ENCODE measurements around the gene ELF3.
"Not testable (repeated sequence)": the region's sequence is repeated elsewhere in the genome, so short reads cannot be mapped to it uniquely, and the experiment has no call there.

The ELF3 gene

GRCh38 chr1:202010180-202011015 is at the start of gene ELF3:
Gene ELF3, plus strand, starts transcription at chr1:202010587. Its CDS starts 550 bp downstream, at chr1:202011137.
- DNase-seq = no peak

- DNase-seq = not testable (repeated sequence)
Observed at GRCh38 chr1:201962382-201962781, 48.0 kb upstream of the ELF3 start.

DNA sequence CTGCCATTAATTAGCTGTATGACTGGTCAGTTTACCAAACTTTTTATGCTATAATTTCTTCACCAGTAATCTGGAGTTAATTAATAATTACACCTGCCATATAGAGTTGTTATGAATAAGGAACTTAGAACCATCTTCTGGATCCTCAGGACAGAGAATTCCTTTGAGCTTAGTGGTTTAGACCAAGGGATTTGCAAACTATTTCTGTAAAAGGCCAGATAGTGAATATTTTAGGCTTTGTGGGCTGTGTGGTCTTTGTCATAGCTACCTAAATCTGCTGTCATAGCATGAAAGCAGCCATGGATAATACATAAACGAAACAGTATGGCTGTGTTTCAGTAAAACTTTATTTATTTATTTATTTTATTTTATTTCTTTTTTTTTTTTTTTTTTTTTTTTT is 46.1 kb upstream of the ELF3 start:
- DNase-seq = no peak

DNA sequence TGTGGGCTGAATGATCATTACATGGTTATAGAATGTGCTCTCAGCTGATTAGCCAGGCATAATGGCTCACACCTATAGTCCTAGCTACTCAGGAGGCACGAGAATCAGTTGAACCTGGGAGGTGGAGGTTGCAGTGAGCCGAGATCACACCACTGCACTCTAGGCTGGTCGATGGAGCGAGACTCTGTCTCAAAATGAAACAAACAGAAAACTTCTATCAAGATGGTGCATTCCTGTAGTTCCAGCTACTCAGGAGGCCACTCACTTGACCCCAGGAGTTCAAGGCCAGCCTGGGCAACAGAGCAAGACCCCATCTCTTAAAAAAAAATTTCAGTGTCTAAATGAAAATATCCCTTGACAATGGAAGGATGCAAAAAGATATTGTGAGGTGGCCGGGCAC is 44.2 kb upstream of the ELF3 start:
- no peak for DNase-seq

GRCh38 chr1:201968202-201968925 is 42.0 kb upstream of the ELF3 start:
- DNase-seq = no peak

DNA sequence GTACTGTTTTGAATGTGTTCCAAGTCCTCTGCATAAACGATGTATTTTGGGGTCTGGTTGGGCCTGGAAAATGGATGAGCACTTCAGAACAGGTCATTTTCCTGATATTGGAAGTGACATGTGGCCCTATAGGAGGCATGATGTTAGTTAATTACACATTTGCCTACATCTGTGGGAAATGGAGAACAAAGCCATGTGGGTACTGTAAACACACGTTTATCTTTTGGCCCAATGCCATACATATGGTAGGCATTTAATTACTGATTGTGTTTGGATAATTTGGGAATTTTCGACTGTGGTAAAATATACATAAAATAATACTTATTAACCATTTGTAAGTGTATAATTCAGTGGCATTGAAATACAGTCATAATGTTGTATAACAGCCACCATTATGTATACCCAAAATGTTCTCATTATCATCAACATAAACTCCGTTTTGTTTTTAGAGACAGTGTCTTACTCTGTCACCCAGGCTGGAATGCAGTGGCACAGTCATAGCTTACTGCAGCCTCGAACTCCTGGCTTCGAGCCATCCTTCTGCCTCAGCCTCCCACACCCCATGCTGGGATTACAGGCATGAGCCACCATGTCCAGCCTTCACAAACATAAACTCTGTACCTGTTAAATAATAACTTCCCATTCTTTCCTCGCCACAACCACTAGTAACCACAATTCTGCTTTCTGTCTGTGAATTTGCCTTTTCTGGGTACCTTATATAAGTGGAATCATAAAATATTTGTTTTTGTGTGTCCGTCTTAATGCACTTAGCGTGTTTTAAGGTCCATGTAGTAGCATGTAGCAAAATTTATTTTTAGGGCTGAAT is 39.8 kb upstream of the ELF3 start:
- DNase-seq = no peak

DNA sequence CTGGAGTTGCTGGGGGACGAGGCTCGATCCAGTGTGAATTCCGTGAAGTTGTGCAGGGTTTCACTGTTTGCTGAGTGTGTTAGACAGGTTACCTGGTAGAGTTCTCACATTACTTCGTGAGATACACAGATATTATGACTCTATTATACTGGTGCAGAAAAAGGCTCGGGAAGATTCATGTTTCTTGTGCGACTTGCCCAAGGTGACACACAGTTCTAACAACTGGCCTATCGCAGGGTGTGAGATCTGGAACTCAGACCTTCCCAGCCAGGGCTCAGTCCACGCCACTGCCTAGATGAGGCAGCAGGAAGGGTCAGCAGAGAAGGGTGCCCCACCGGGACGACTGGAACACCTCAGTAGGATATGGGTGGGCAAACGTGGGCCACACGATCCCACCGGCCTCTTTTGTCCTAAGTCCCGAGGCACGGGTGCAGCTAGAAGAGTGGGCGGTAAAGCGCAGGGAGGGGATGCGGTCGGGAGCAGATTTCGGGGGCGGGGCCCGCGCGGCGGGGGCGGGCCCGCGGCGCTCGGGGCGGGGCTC is 28.2 kb upstream of the ELF3 start:
- DNase-seq = peak; percentile 83

DNA sequence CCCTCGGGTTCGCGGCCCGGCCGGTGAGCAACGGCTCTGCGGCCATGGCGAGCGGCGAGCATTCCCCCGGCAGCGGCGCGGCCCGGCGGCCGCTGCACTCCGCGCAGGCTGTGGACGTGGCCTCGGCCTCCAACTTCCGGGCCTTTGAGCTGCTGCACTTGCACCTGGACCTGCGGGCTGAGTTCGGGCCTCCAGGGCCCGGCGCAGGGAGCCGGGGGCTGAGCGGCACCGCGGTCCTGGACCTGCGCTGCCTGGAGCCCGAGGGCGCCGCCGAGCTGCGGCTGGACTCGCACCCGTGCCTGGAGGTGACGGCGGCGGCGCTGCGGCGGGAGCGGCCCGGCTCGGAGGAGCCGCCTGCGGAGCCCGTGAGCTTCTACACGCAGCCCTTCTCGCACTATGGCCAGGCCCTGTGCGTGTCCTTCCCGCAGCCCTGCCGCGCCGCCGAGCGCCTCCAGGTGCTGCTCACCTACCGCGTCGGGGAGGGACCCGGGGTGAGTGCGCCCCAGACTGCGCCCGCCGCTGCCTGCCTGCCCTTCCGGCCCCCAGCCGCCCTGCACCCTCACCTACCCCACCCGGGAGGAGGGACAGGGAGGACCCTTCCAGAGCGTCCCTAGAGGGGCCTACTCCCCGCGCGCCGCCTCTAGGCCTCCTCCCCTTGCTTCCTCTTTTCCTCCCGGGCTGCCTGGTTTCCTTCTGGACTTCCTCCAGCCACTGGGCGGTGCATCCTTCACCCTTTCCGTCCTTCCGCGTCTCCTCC is 27.6 kb upstream of the ELF3 start, which contains the start of gene RNPEP:
Gene RNPEP (plus strand): TSS at position 26 of the 757 bp plus-strand sequence. CDS start 19 bp downstream, at position 45.
- DNase-seq = peak; percentile 91

DNA sequence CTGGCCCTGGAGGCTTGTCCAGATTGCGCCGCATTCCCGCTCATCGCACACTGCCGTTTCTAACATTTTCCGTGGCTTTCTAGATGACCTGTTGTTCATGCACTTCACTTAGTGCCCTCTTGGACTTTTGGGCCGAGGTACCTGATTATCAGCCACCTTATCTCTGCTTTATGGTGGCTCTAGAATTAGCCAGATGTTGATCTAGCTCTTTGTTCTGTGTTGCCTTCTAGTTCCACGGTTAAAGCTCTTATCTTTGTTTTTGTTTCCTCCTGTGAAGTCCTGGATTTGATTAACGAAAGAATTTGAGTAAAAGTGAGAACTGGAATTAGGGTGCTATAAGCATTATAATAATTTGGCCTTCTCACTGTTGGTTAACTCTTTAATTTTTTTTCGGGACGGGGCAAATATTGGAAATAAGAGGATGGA is 27.0 kb upstream of the ELF3 start:
- DNase-seq = no peak

- no peak for DNase-seq
Observed at GRCh38 chr1:201984446-201984845, 25.9 kb upstream of the ELF3 start.

DNA sequence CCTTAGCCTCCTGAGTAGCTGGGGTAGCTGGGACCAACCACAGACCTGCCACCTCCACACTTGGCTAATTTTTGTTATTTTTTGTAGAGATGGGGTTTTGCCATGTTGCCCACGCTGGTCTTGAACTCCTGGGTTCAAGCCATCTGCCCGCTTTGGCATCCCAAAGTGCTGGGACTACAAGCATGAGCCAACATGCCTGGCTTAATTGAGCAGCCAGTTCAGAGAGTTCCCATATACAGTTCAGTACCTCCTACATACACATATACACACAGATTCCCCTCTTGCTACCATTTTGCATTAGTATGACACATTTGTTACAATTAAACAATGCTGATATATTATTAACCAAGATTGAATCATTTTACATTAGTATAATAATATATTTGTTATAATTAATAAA is 25.0 kb upstream of the ELF3 start:
- DNase-seq = no peak

DNA sequence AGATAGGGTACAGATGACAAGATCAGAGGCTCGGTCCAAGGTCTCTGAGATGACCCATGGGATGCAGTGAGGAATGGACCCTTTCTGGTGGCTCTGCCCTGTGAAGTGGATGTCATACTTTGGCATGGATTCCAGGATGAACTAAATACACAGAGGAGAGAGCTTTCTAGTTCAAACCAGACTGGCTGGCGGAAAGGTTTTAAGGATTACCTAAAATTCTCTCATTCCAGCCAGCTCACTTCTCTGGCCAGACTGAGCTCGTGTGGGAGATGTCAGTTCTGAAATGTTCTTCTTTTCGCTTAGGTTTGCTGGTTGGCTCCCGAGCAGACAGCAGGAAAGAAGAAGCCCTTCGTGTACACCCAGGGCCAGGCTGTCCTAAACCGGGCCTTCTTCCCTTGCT is 21.8 kb upstream of the ELF3 start:
- DNase-seq = no peak

GRCh38 chr1:201989354-201990128 is 20.8 kb upstream of the ELF3 start:
- DNase-seq = no peak

DNA sequence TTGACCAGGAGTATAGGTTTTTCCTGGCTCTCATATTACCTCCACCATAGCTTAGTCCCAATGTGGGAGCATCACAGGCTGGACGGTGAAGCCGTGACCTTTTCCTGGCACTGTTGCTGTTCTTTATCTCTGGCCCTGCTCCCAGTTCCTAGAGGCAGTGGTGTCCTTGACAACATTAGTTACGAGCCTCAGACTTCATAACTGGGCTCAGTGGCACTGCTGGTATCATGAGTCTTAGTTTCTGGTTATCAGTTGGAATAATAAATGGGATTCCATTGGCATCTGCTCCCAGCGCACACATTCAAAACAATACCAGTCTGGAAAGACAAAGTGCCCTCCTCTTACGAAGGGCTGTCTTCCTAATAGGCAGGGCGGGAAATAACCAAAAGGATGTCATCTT is 20.0 kb upstream of the ELF3 start:
- DNase-seq = no peak

DNA sequence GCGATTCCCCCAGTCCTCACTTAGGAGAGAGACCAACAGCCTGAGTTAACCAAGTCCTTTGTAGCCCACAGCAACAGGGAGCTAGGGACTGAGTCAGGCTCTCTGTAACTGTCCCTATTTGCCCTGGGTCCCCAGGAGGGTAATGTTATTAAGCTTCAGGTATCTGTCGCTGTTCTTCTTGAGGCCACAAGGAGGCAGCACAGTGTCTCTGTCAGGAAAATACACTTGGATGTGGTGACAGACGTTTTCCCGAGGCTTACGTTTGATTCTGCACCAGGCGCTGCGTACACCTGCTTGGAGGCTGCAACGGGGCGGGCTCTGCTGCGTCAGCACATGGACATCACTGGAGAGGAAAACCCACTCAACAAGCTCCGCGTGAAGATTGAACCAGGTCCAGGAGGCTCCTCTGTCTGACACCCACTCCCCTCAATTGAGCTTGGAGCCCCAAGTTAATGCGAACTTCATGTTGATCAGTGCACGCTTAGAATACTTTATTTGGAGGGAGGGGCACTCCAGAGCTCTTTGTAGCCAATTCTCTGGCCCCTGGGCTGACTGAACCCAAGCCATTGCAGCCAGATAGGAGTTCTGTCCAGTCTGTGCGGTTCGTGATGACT is 10.7 kb upstream of the ELF3 start:
- DNase-seq = peak; percentile 55

DNA sequence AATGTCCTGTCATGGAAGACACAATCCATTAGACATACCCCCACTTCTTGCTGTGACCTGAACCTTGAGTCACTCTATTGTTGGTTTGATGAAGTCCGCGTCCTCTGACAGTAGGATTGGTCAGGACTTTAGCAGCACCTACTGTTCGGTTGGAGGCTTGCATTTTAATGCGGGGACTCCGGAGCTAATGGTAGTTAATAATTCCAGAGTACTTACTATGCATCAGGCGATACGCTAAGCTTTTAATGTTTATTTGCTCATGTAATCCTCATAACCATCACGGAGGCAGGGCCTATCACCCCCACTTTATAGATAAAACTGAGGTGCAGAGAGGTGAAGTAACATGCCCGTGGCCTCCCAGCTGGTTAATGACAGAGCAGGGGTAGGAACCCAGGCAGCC is 7.9 kb upstream of the ELF3 start:
- DNase-seq = no peak

- no peak for DNase-seq
Observed at GRCh38 chr1:202004711-202005110, 5.7 kb upstream of the ELF3 start.

GRCh38 chr1:202005958-202006357 is 4.4 kb upstream of the ELF3 start:
- DNase-seq = no peak

- DNase-seq = no peak
Observed at GRCh38 chr1:202007304-202007703, 3.1 kb upstream of the ELF3 start.

DNA sequence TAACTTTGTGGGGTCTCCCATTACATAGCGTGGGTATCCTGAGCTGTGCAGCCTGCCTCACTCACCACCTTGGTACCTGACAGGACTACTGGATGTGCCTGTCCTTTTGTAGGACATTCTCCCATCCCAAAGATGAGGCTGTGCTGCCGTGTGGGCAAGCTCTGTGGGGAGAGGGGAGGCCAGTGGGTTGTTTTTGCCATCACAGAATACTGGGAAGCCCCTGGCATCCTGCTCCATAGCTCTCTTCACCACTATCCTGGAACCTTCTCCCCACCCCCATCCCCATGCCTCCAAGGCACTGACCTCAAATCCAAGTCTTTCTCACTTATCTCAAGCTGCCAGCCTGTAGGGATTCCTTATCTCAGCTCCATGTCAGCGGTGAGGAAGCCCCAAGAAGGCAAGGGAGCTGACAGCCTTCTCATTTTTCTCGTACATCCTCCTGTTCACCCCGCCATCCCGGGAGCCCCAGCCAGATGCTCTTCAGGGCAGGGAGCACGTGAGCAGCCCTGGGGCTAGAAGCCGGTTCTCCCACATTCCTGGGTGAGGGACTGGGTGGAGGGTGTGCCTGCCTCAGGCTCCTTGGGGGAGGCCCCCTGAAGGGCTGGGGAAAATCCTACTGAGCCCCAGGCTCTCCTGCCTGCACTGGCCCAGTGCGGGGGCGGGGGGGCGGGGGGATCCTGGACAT is 2.4 kb upstream of the ELF3 start:
- no peak for DNase-seq

Data from suppressor macrophage treated with lipopolysaccharide for 4 hours (primary cell).